NT2/D1 (cell line): ENCODE results near the gene MEPCE.

Experiments used
- SUZ12 ChIP-seq: IDR thresholded peaks from 2 replicates; pipeline ENCODE4 v1.6.1; 2011; ENCODE audit not compliant: insufficient read length, insufficient read depth; ENCODE audit errors: extremely low read depth
- YY1 ChIP-seq: IDR thresholded peaks from 2 replicates; pipeline ENCODE4 v1.6.1; 2011; ENCODE audit not compliant: insufficient read length, insufficient read depth

DNA sequence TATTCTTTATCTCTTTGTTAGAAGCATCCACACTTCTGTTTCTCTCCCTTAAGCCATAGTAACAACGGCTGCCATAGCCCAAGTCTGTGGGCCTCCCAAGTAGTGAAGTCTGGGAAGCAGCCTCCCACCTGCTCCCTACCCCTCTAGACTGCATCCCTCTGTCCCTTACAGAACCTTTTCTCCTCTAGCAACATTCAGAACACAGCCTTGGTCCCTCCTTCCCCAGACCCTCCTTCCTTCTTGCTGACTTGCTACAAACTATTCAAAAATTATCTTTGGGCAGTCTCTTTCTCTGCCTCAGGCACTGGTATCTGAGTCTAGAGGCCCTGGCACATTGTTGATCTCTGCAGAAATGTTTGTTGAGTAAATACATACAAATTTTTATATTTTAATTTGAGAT is 51.8 kb downstream of the MEPCE start:
- TF ChIP-seq YY1, result no peak
- TF ChIP-seq SUZ12, result no peak
